Skin epidermis (tissue), 12 donors: Measurements from ENCODE around the gene ASPHD2.

Source experiments
- H3K27ac ChIP-seq, 21 experiments: fragments of 200-600 bp; sonication (generic) in 11 of 21; one replicate each; pipeline ENCODE4 v1.5.0; 2020; ENCODE audit warnings: mild to moderate bottlenecking in 3 of 21, inconsistent platforms in 2 of 21, moderate library complexity in 2 of 21
- H3K4me3 ChIP-seq, 7 experiments: fragments of 200-600 bp; sonication (generic) in 2 of 7; one replicate each; pipeline ENCODE4 v1.5.0; 2020; ENCODE audit warnings: inconsistent platforms in 2 of 7, mild to moderate bottlenecking in 2 of 7, moderate library complexity in 1 of 7

The ASPHD2 gene

DNA sequence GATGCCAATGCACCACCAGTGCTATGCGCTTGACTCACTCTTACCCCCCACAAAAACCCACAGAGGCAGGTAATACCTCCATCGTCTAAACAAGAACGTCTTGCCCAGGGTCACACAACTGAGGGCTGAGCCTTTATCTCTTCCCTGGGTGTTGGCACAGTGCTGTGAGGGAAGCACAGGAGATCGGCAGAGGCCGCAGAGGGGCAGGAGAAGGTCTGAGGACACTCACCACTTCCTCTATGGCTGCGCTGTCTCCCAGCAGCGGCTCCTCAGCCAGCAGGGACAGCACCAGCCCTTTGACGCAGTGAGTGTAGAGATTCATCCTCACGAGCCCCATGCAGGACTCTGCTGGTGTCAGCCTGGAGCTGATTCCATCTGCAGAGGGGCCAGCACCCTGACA is 34.6 kb downstream of the ASPHD2 start:
- Histone ChIP-seq H3K27ac (peak overlapping the region in 2 of 21 experiments; percentile 7 to 60), H3K4me3 (no peak overlapping the region)

DNA sequence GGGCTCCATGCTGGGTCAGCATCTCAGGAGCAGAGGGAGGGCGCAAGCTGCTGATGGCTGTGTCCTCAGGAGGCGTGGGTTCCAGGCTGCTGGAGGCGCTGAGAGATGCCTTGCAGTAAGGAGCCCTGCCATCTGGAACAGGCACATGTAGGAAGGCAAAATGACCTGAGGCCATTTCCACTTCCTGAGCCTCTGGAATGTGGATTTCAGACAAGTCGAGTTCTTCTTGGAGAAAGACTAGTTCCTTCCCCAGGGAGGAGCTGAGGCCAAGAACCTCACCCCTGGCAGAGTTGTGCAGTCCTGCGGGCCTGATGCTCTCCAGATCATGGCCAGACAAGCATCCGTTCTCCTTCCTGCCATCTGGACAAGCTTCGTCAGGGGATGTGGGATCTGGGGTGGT is 35.3 kb downstream of the ASPHD2 start:
- H3K27ac ChIP-seq, result peak overlapping the region in 2 of 21 experiments; percentile 14 to 60

DNA sequence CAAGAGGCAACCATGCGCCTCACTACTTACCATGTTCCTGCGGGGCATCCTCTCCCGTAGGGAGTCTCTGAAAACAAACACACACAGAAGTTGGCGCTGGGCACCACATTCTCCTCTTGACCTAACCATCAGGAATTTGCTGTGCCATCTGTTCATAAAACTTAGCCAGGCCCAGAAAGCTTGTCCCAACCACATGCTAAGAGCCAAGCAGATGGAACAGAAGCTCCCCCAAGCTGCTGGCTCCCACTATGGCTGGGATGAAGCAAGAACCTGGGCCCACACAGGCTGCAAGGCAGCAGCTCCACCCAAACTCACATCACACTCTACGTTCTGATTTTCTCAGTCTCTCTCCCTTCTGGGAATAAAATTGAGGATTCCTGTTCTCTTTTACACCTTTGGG is 37.1 kb downstream of the ASPHD2 start:
- H3K27ac ChIP-seq, result no peak overlapping the region
- H3K4me3 ChIP-seq, result no peak overlapping the region

More for the DNA sequence above, 35.3 kb downstream of the ASPHD2 start:
- no peak overlapping the region for H3K4me3 ChIP-seq

DNA sequence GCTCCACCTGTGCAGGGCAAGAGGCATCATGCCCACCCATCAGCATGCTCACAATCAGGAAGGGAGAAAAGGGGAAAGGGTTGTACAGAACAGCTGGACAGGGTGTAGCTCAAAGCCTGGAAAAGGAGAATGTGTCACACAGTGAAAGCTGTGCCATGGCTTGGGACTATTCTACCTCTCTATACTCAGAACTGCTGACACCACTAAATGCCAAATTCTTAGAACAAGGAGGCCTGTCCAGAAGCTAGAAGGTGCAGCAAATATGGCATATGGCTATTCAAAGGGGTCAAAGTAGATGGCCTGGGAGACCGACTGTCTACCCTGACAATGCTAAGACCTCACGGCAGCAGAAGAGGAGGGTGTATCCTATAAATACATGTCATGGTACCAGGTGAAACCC is 41.7 kb downstream of the ASPHD2 start:
- H3K27ac ChIP-seq, result peak overlapping the region in 4 of 21 experiments; percentile 27 to 53 (median 40)
- H3K4me3 ChIP-seq, result no peak overlapping the region

DNA sequence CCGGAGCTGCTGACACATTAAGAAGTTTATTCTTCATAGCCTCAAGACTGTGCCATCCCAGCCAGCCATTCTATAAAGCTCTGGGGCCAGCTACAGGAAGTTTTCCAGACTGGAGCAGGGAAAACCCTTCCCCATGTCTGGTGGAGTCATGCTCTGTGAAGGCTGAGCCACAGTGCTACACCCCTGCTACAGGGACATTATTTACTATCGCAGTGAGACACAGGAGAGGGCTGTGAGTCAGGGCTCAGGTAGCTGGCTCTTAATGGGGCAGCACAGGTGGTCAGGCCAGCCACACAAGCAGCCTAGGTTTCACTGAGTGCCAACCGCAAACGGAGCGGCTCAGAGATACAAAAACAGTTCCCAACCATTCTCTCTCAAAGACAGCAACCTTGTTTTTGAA is 42.5 kb downstream of the ASPHD2 start:
- Histone ChIP-seq H3K4me3 (no peak overlapping the region), H3K27ac (peak overlapping the region in 5 of 21 experiments; percentile 29 to 65 (median 42))

DNA sequence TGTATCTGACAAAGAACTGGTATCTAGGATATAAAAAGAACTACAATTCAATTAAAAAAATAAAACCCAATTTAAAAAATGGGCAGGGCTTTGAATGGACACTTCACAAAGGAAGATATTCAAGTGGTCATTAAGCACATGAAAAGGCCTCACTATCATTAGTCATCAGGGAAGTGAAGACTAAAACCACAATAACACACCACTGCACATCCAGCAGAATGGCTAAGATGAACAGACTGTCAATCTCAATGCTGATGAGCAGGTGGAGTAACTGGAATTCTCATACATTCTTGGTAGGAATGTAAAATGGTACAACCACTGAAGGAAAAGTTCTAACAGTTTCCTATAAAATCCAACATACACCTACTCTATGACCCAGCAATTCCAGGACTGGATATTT is 45.6 kb downstream of the ASPHD2 start:
- Histone ChIP-seq H3K4me3 (no peak overlapping the region), H3K27ac (no peak overlapping the region)

DNA sequence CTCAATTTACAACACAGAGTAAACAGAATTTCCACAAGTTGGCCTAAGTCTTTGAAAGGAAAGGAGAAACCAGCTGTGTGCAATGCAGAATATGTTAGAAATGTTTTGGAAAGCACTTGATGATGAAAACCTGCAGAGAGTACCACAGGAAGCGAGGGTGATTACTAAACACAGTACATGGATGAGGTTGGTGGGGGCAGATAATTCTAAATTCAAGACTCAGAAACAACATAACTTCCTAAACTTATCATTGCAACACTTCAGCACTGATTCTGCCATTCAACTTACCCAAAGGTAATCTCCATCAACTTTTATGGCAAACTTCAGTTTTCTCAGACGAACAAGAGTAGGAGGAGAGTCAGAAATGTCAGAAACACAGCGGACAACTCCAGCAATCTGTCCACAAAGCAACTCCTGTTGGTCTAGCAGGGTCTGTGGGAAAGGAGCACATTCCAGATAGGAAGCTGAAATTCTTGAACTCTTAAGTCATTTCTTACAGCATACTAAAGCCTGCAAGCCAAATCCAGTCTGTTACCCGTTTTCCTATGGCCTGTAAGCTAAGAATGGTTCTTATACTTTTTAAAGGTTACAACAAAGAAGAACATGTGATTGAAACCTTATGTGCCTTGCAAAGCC is 47.8 kb downstream of the ASPHD2 start:
- Histone ChIP-seq H3K4me3 (no peak overlapping the region), H3K27ac (no peak overlapping the region)

DNA sequence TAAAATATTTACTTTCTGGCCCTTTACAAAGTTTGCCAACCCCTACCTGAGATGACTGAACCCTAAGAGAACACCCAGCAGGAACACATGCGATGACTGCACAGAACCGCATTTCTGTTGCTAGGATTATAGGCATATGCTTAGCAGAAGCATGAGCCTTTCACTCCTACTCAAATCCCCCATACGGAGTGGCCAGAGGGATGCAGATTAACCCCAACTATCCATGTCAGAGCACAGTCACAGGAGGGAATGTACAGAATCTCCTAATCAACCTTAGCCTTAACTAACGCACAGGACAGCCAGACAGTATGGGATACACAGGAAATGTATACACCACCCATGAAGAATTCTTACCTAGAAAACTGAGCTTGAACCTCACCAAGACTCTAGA is 48.3 kb downstream of the ASPHD2 start:
- Histone ChIP-seq H3K4me3 (no peak overlapping the region), H3K27ac (no peak overlapping the region)

DNA sequence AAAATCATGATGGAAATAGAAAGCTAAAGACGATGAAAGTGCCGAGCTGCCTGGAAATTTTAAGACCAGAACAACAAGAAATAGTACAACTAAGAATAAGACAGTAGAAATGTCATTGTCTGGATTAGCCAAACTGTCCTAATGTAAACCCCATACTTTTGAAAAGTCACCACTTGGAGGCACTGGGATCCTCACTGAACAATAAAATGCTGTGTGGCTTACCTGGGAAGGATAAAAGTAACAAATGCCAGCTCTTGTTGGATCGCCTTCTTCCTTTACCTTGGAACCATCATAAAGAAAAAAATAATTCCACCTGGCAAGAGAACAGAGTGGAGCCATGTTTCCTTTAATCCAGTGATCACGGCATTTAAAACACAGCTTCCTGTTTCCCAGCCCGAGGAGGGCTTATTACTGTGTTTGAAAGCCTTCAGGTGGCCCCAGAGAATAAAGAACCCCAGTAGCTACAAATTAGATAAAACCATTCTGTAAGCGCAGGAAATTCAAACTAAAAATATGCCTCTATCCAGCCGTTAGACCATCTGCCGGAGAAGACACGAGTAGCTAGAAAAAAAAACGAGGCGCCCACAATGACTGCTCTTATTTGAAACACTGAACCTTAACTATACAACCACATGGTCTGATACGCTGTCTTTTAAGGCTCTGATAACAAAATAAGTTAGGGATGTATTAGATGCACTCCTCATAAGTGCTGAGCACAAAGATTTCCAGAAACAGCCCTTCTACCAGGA is 50.2 kb downstream of the ASPHD2 start:
- peak overlapping the region in 5 of 7 experiments; percentile 2 to 24 (median 6) for H3K4me3 ChIP-seq
- H3K27ac ChIP-seq, result peak overlapping the region in 19 of 21 experiments; percentile 17 to 99 (median 63)

DNA sequence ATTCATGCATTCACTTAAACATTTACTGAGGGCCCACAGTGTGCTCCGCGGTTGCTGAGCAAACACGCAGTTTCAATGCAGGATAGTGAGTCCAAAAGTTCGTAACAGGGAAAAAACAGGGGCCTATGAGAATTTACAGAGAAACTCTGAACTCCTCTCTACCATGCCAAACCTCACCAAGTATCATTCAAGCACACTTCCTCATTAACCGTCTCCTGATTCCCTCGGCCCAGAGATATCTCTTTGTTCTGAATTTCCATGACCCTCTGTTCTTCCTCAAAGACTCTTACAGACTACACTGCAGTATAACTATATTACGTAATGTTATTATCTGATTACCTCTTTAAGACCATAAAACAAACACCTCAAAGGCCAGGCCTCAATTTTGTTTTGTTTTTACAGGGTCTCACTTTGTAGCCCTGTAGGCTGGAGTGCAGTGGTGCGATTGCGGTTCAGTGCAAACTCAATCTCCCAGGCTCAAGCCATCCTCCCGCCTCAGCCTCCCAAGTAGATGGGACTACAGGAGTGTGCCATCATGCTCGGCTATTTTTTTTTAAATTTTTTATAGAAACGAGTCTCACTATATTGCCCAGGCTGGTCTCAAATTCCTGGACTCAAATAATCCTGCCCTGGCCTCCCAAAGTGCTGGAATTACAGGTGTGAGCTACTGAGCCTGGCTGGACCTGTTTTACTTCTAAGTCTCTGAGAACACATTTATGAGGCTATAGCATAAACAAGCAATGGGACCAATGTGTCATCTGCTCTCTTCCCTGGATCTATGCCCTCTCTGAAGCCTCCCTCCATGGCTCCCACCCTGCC is 50.9 kb downstream of the ASPHD2 start:
- H3K4me3 ChIP-seq, result peak overlapping the region in 5 of 7 experiments; percentile 2 to 24 (median 6)
- H3K27ac ChIP-seq, result peak overlapping the region in 19 of 21 experiments; percentile 17 to 99 (median 72)

DNA sequence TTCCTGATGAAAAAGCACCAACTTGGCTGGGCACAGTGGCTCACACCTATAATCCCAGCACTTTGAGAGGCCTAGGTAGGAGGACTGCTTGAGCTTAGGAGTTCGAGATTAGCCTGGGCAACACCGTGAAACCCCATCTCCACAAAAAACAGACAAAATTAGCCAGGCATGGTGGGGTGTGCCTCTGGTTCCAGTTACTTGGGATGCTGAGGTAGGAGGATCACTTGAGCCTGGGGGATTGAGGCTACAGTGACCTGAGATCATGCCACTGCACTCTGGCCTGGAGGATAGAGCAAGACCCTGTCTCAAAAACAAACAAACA is 51.5 kb downstream of the ASPHD2 start:
- Histone ChIP-seq H3K4me3 (peak overlapping the region in 1 of 7 experiments; percentile 24), H3K27ac (peak overlapping the region in 17 of 21 experiments; percentile 14 to 99 (median 72))

DNA sequence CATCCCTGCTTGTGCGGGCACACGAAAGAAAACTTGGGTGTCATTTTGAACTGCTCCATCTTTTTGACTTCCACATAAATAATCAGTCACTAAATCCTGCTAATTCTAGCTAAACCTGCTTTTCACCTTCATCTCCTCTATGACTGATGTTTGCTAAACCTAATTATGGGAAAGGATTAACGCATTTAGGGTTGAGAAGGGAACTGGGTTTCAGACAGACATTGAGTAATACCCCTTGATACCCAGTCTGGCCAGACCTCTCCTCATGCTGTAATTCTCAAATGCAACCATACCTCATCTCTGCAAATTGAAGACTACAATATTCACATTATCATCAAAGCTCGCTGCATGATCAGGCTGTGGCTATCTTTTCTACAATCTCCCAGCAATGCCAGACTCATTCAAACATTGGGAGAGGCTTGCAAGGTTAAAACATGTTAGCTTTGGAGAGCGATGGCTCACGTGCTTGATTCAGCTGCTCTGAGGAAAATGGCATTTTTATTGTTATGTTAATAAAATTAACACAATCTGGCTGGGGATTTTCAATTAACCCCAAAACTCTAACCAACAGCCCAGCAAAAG is 52.1 kb downstream of the ASPHD2 start:
- H3K27ac ChIP-seq, result peak overlapping the region in 17 of 21 experiments; percentile 29 to 99 (median 76)
- H3K4me3 ChIP-seq, result no peak overlapping the region

DNA sequence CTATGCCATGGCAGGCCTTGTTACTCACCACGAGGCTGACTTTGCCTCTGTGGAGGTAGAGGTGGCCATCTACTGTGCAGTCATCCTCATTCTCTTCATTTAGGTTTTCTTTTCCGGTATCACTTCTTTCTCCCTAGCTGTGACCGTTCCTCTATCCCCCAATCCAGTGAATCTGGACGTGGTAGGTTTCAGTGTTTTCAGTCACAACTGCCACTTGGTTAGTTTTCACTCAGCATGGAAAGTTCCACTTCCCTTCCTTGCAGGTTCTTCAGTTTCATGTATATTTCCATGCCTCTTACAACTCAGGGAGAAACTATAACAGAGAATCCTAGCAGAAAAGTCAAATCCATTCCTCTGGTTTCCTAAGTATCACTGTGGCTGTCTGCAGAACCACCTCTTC is 52.6 kb downstream of the ASPHD2 start:
- Histone ChIP-seq H3K4me3 (no peak overlapping the region), H3K27ac (peak overlapping the region in 17 of 21 experiments; percentile 29 to 99 (median 72))

DNA sequence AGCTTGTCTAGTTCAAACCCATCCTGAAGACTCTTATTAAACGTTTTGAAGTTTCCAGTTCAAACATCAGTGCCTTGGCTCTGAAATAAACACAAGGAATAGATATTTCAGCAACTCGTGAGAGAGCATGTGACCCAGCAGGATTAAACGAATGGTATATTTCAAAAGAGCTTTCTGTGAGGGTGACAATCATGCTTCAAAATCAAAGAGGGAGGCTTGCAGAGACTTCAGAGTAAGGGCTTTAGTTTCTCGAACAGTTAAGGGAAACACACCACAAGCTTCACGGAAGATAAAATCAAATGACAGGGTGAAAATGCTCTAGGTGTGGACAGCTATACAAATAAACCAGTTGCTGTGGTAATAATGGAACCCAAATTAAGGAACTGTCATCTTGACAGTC is 53.1 kb downstream of the ASPHD2 start:
- H3K4me3 ChIP-seq, result no peak overlapping the region
- H3K27ac ChIP-seq, result peak overlapping the region in 16 of 21 experiments; percentile 30 to 99 (median 94)

DNA sequence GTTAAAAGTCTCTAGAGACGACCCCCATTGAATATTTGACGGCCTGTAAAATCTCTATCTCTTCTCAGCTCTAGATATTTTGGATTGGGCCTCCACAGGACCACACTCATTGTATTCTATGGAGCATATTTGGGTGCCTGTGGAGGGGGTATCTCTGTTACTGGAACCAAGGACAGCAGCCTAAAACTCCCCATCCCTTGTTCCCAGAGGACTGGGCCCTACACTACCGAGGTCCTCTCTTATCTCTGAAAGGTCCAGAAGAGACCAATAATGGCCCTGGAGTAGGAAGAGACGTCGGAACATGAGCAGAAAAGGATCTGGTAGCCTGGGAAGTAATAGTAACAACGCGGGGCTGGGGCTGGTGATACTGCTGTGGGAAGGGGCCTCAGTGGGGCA is 54.0 kb downstream of the ASPHD2 start:
- Histone ChIP-seq H3K4me3 (peak overlapping the region; percentile 72 to 94 (median 87)), H3K27ac (peak overlapping the region; percentile 43 to 99 (median 97))

DNA sequence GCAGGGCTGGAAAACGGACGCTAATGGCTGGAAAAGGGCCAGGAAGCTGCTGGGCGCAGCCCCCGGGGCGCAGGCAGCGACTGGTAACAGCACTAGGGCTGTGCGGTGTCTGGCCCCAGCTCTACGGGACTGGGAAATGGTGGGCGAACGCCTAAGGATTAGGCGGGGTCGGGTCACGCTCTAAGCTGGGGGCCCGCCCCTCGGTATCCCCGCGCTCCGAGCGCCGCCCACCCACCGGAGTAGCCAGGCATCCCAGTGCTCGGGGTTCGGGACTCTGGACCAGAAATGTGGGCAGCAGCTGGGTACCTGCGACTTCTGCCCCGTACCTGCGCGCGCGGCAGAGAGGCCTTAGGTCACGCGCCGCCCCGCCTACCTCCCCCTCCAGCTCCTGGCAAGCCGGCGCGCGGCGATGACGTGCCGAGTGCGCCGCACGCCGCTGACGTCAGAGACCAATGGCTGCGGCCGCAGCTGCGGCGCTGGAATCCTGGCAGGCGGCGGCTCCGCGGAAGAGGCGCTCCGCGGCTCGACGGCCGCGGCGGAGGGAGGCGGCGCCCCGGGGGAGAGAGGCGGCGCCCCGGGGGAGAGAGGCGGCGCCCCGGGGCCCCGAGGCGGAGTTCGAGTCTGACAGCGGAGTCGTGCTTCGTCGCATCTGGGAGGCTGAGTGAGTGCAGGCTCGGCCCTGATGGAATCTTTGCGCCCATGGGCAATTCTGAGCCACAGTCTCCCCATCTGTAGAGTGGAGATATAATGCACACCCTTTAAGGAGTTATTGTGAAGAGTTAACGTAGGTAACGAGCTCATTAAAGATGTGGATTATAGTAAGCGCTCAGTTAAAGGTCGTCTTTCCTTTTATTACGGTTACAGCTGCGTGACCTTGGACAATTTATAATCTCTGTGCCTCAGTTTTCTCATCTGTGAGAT is 54.6 kb downstream of the ASPHD2 start, which contains the start of the genes HPS4 and SRRD:
Gene HPS4 (minus strand): TSS at position 345 of the 921 bp plus-strand sequence. CDS start 2,021 bp downstream, outside the sequence.
Gene SRRD (plus strand): TSS at position 439 of the 921 bp plus-strand sequence. CDS start 14 bp downstream, at position 453.
- Histone ChIP-seq H3K4me3 (peak within 1 kb of the TSS; percentile 72 to 94 (median 87)), H3K27ac (peak within 1 kb of the TSS; percentile 43 to 99 (median 97))

DNA sequence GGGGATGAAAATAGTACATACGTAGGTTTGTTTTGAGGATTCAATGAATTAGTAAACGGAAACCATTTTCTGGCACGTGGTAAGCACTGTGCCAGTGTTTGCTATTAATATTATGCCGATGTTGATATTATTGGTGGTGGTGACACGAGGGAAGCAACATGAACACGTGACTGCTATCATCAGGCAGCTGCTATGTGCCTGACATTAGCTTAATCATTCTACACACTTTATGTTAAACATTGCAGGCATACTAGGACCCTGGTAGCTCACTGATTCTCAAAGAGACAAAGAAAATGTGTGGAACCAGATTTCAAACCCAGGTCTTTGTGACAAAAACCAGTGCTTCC is 55.3 kb downstream of the ASPHD2 start:
- Histone ChIP-seq H3K4me3 (peak overlapping the region; percentile 72 to 94 (median 87)), H3K27ac (peak overlapping the region in 19 of 21 experiments; percentile 91 to 99 (median 97))

DNA sequence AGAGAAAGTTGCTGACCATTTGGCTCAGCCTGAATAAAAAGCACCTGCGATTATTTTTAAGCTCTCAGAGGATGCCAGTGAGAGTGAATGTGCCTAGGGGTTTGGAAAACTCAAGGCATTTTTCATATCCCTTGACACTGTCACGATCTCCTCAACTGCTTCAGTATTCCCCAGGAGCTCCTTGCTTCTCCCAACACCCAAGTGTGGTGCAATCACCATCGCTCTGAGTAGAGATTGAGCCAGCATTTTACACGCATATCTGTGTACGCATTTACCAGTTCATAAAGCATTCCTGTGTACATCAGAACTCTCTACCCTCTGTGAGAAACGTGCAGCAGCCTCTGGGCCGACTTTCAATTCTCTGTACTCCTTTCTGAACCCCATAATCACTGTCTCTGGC is 56.0 kb downstream of the ASPHD2 start:
- Histone ChIP-seq H3K4me3 (peak overlapping the region in 1 of 7 experiments; percentile 72), H3K27ac (peak overlapping the region in 9 of 21 experiments; percentile 24 to 99 (median 98))
